VCaP (cell line): ENCODE measurements around the gene MYRIP.

ENCODE experiments used
- H3K27ac ChIP-seq: fragments of 450-650 bp; 2 replicates; pipeline ENCODE4 v1.5.1; 2017
- CTCF ChIP-seq: fragments of 450-650 bp; conservative IDR thresholded peaks from 2 replicates; pipeline ENCODE4 v1.5.1; 2017; ENCODE audit warnings: mild to moderate bottlenecking, moderate library complexity

MYRIP gene

GRCh38 chr3:39937874-39938273, 128.5 kb downstream of the MYRIP start:
- no peak for TF ChIP-seq CTCF
- no peak overlapping the region for H3K27ac ChIP-seq

GRCh38 chr3:39941931-39942330, 132.5 kb downstream of the MYRIP start:
- H3K27ac ChIP-seq: peak overlapping the region; percentile 55
- TF ChIP-seq CTCF: peak; percentile 37

GRCh38 chr3:39960515-39961191, 151.2 kb downstream of the MYRIP start:
- H3K27ac ChIP-seq: no peak overlapping the region
- no peak for TF ChIP-seq CTCF

GRCh38 chr3:39961230-39961629, 151.8 kb downstream of the MYRIP start:
- no peak for TF ChIP-seq CTCF
- H3K27ac ChIP-seq: no peak overlapping the region

- no peak for TF ChIP-seq CTCF
- H3K27ac ChIP-seq: no peak overlapping the region
Measured at GRCh38 chr3:39962581-39962980, 153.2 kb downstream of the MYRIP start.

- no peak overlapping the region for H3K27ac ChIP-seq
- no peak for TF ChIP-seq CTCF
Measured at GRCh38 chr3:39965461-39965860, 156.1 kb downstream of the MYRIP start.

- no peak for TF ChIP-seq CTCF
- H3K27ac ChIP-seq: no peak overlapping the region
Measured at GRCh38 chr3:39965997-39966396, 156.6 kb downstream of the MYRIP start.
